ENCODE results near the gene RBM27. TPM values are rescaled to one million over a fixed set of nuclear protein-coding genes. Genes with fewer than 3 reads are reported as not detected.
"Not testable (repeated sequence)": the region's sequence is repeated elsewhere in the genome, so short reads cannot be mapped to it uniquely, and the experiment has no call there.

RBM27 gene, protein sequence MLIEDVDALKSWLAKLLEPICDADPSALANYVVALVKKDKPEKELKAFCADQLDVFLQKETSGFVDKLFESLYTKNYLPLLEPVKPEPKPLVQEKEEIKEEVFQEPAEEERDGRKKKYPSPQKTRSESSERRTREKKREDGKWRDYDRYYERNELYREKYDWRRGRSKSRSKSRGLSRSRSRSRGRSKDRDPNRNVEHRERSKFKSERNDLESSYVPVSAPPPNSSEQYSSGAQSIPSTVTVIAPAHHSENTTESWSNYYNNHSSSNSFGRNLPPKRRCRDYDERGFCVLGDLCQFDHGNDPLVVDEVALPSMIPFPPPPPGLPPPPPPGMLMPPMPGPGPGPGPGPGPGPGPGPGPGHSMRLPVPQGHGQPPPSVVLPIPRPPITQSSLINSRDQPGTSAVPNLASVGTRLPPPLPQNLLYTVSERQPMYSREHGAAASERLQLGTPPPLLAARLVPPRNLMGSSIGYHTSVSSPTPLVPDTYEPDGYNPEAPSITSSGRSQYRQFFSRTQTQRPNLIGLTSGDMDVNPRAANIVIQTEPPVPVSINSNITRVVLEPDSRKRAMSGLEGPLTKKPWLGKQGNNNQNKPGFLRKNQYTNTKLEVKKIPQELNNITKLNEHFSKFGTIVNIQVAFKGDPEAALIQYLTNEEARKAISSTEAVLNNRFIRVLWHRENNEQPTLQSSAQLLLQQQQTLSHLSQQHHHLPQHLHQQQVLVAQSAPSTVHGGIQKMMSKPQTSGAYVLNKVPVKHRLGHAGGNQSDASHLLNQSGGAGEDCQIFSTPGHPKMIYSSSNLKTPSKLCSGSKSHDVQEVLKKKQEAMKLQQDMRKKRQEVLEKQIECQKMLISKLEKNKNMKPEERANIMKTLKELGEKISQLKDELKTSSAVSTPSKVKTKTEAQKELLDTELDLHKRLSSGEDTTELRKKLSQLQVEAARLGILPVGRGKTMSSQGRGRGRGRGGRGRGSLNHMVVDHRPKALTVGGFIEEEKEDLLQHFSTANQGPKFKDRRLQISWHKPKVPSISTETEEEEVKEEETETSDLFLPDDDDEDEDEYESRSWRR
- total RNA-seq, result 10 to 100 TPM; 29.0 to 29.8 TPM

DNA sequence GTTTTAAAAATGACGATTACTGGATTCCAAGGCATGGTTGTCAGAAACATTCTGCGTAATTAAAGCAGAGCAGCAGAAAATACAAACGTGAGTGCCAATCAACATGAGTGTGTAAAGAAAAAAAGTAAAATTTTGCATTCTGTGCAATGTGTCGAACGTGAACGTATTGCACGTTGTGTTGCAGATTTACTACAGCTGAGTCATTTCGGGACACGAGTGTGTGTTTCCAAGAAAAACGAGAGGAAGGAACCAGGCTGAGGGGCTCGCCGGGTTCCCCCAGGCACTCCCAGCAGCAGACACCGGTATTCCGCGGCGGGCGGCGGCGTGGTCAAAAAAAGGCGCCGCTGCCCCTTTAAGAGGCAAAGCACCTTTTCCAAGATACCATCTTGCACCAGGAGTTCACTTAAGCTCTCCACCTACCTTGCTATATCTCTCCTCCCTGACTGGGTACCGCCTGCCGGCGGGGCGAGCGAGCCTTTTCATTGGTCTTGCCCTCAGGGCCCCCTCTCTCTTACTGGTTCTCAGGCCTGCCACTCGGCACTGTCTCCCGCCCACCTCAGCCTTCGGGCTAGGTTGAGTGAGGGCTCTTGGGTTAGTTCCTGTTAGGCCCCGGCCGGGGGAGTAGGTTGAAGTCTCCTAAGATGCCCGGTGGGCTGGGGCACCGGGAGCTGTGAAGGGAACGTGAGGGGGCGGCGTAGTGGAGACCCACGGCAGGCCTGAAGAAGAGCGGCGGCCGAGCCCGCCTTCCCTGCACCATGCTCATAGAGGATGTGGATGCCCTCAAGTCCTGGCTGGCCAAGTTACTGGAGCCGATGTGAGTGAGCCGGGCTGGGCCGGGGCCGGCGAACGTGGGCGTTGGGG lies at the start of gene RBM27:
TSS of gene RBM27 (plus strand) at position 595 of the 861 bp plus-strand sequence. CDS start at position 756, 161 bp downstream.
- H3K27ac Mint-ChIP-seq, result no peak within 1 kb of the TSS
- peak; percentile 98 for DNase-seq
- no peaks in the 10 kb centered on the region for H3K9me3 Mint-ChIP-seq
- H3K4me3 Mint-ChIP-seq, result no peak within 1 kb of the TSS
- peaks cover 17% of the 10 kb centered on the region for H3K4me1 Mint-ChIP-seq
- peaks cover 5% of the 10 kb centered on the region for H3K36me3 Mint-ChIP-seq
- no peaks in the 10 kb centered on the region for H3K27me3 Mint-ChIP-seq

DNA sequence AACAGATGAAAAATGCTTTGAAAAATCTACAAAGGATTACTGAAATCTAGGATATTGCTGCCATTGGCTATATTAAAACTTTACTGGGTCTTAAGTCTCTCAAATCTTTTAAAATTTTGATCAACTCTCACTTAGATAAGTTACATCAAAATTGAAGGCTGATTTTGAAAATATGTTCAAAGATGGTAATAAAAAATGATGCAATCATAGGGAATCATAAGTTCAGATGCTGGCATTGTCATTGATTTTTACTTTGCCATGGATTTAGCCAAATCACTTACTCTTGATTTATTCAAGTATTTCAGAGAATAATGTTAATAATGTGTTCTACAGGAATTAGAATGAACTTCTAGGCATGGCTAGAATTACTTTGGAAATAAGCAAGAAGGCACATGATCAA lies 45.1 kb upstream of the RBM27 start:
- DNase-seq, result no peak
- Mint-ChIP-seq H3K27ac (no peak overlapping the region), H3K36me3 (peaks cover 25% of the 10 kb centered on the region), H3K4me3 (no peak overlapping the region), H3K27me3 (no peaks in the 10 kb centered on the region), H3K9me3 (no peaks in the 10 kb centered on the region), H3K4me1 (no peaks in the 10 kb centered on the region)

DNA sequence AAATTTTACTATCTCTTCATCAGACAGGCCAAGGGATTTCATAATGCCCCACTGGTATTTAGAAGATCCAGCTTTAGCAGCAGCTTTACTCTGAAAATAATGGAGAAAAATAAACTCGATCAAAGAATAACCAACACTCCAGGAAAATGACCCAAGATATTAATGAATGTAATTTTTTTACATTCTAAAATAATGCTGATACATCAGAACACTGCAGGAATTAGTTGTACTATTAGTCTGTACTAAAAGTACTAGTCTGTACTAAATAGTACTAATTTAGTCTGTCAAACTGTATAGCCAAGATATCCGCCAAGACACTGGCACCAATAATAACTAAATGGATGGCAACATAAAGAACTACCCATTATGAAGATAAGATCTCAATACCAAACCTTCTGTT lies 39.0 kb upstream of the RBM27 start:
- Mint-ChIP-seq H3K4me1 (peaks cover 2% of the 10 kb centered on the region), H3K36me3 (peaks cover 37% of the 10 kb centered on the region), H3K4me3 (no peak overlapping the region), H3K27me3 (no peaks in the 10 kb centered on the region), H3K27ac (no peak overlapping the region), H3K9me3 (no peaks in the 10 kb centered on the region)
- DNase-seq, result no peak

DNA sequence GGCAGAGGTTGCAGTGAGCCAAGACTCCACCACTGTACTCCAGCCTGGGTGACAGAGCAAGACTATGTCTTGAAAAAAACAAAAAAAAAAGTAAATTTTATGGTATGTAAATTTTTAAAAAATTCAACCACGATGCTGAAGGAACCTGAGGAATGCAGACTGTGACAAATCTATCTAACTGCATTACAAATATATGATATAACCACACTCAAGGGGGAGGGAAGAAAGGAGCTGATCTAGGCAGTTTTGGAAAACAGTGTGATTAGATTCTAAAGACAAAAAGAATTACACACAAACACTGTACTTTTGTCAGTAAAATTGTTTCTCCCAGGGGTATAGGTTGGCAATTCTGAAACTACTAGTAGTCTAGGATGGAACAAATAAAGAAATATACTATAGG lies 37.9 kb upstream of the RBM27 start:
- no peak for DNase-seq
- Mint-ChIP-seq H3K4me3 (no peak overlapping the region), H3K27me3 (no peaks in the 10 kb centered on the region), H3K27ac (no peak overlapping the region), H3K4me1 (peaks cover 8% of the 10 kb centered on the region), H3K9me3 (no peaks in the 10 kb centered on the region), H3K36me3 (peaks cover 44% of the 10 kb centered on the region)

DNA sequence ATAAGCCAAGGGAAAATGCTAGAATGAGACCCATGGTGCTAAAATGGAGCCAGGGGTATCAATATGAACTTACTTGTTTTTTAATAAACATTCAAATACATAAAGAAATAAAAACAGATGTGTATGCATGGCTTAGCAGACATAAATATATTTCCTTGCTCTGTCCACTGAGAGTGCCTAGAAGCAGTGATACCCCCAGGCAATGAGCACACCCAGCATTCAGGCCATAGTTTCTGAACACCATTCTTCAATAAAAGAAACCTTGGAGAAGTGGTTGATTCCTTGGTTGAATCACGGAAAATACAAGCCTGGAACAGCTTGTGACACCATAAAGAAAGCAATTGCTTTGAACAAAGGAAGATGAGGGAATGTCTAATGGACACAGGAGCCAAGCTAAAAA lies 37.5 kb upstream of the RBM27 start:
- Mint-ChIP-seq H3K27me3 (no peaks in the 10 kb centered on the region), H3K4me1 (peaks cover 9% of the 10 kb centered on the region), H3K9me3 (no peaks in the 10 kb centered on the region), H3K27ac (no peak overlapping the region), H3K4me3 (no peak overlapping the region), H3K36me3 (peaks cover 48% of the 10 kb centered on the region)
- DNase-seq, result no peak

DNA sequence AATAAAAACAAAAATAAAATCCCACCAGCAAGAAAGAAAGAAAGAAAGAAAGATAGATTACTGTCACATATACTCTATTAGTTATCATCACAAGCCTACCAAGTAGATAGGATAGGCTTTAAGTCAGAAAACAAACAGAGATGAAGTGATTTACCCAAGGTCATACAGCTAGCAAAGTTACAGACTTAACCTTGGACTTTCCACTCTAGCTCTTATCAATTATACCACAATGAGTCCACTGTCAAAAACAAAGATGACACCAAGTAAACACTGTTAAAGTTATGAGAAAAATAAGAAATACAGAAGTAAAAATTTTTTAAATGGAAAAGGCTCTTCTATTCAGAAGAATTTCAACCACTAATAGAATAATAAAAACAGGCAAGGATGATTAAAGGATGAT lies 34.3 kb upstream of the RBM27 start:
- no peak overlapping the region for H3K4me3 Mint-ChIP-seq
- H3K27ac Mint-ChIP-seq, result no peak overlapping the region
- H3K27me3 Mint-ChIP-seq, result no peaks in the 10 kb centered on the region
- no peak for DNase-seq
- H3K36me3 Mint-ChIP-seq, result peaks cover 32% of the 10 kb centered on the region
- H3K9me3 Mint-ChIP-seq, result no peaks in the 10 kb centered on the region
- H3K4me1 Mint-ChIP-seq, result peaks cover 14% of the 10 kb centered on the region

DNA sequence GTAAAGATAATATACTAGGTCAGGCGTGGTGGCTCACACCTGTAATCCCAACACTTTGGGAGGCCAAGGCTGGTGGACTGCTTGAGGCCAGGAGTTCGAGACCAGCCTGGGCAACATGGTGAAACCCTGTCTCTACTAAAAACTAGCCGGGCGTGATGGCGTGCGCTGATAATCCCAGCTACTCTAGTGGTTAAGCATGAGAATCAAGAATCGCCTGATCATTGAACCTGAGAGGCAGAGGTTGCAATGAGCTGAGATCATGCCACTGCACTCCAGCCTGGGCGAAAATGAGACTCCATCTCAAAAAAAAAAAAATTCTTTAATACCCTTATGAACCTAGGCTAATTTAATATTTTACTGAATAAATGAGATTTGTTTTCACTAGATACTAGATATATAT lies 30.4 kb upstream of the RBM27 start:
- H3K9me3 Mint-ChIP-seq, H3K4me3 Mint-ChIP-seq, H3K27me3 Mint-ChIP-seq, H3K27ac Mint-ChIP-seq, DNase-seq: not testable (repeated sequence)
- H3K36me3 Mint-ChIP-seq, result peaks cover 33% of the 10 kb centered on the region
- peaks cover 14% of the 10 kb centered on the region for H3K4me1 Mint-ChIP-seq

DNA sequence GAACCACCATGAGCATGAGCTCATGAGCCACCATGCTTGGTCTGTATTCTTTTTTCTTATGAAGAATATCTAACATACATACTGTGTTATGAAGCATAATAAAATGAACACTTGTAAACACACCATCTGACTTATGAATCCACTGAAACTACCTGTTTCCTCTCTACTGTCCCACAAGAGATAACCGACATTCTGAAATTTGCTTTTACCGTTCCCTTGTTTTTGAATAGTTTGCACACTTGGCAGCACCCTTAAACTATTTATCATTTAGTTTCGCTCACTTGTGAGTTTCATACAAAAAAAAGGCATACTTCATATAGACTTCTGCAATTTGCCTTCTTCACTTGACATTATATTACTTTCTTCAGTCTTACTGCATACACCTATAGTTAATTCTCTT lies 29.8 kb upstream of the RBM27 start:
- no peak overlapping the region for H3K27ac Mint-ChIP-seq
- H3K36me3 Mint-ChIP-seq, result peaks cover 31% of the 10 kb centered on the region
- H3K4me3 Mint-ChIP-seq, result no peak overlapping the region

DNA sequence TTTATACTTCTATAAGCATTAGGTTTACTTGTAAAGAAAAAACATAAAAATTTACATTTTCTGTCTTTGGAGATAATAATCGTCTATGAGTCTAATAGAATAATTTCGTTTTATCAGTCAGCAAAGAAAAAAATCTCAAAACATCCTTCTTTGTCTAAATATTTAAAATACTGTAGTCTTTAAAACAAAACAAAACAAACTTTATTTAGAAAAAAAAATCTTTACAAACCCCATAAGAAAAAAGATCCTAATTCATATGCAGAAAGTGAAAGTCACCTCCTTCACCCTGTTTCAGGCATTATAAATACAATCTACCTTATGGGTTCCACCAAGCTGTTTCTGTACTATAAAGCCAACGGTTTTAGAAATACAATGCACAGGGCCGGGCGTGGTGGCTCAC lies 26.6 kb upstream of the RBM27 start:
- peaks cover 40% of the 10 kb centered on the region for H3K36me3 Mint-ChIP-seq
- no peak overlapping the region for H3K27ac Mint-ChIP-seq
- DNase-seq, result no peak
- H3K9me3 Mint-ChIP-seq, result no peaks in the 10 kb centered on the region
- no peaks in the 10 kb centered on the region for H3K27me3 Mint-ChIP-seq
- H3K4me3 Mint-ChIP-seq, result no peak overlapping the region
- peaks cover 21% of the 10 kb centered on the region for H3K4me1 Mint-ChIP-seq

More for the DNA sequence above, 29.8 kb upstream of the RBM27 start:
- Mint-ChIP-seq H3K9me3 (no peaks in the 10 kb centered on the region), H3K27me3 (no peaks in the 10 kb centered on the region), H3K4me1 (peaks cover 15% of the 10 kb centered on the region)
- no peak for DNase-seq

DNA sequence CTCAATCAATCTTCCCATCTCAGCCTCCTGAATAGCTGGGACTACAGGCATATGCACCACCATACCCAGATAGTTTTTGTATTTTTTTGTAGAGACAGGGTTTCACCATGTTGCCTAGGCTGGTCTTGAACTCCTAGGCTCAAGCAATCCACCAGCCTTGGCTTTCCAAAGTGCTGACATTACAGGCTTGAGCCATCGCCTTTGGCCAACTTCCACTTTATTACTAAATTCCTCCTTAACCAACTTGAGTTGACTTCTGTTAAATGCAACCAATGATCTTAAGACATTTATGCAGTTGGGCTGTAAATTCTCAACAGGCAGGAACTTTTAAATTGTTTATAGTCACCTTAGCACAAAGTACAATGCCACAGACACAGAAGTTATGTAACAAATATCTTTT lies 23.7 kb upstream of the RBM27 start:
- Mint-ChIP-seq H3K4me3 (peak overlapping the region; percentile 42), H3K27ac (no peak overlapping the region), H3K4me1 (peaks cover 17% of the 10 kb centered on the region)

DNA sequence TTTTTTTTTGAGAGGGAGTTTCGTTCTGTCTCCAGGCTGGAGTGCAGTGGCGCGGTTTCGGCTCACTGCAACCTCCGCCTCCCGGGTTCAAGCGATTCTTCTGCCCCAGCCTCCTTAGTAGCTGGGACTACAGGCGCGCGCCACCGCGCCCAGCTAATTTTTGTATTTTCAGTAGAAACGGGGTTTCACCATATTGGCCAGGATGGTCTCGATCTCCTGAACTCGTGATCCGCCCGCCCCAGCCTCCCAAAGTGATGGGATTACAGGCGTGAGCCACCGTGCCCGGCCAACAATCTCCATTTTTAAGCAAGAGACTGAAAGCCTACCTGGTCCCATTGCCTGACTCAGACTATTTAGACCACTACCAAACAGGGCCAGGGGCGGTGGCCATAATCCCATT lies 20.0 kb upstream of the RBM27 start:
- Mint-ChIP-seq H3K4me3 (peak overlapping the region; percentile 99), H3K36me3 (peaks cover 30% of the 10 kb centered on the region), H3K27ac (peak overlapping the region; percentile 99), H3K4me1 (peaks cover 23% of the 10 kb centered on the region)
- not testable (repeated sequence) for DNase-seq, H3K9me3 Mint-ChIP-seq, H3K27me3 Mint-ChIP-seq

More for the DNA sequence above, 23.7 kb upstream of the RBM27 start:
- peaks cover 41% of the 10 kb centered on the region for H3K36me3 Mint-ChIP-seq
- H3K9me3 Mint-ChIP-seq, result no peaks in the 10 kb centered on the region
- DNase-seq, result no peak
- H3K27me3 Mint-ChIP-seq, result no peaks in the 10 kb centered on the region

DNA sequence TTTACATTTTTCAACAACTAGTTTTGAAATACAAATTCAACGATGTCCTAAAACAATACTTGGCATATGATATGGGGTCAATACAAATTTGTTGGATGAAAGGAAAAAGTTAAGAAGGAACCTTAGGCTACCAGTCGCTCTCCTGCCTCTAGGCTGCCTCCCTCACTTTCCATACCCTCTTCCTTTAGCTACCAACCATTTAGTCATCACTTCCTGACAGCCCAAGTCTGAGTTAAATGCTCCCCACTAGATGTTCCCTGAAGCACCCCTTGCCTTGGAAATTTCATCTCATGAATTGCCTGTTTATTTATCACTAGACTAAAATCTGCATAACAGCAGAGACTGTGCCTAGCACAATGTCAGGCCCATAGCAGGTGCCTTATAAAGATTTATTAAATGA lies 18.2 kb upstream of the RBM27 start:
- no peak overlapping the region for H3K27ac Mint-ChIP-seq

DNA sequence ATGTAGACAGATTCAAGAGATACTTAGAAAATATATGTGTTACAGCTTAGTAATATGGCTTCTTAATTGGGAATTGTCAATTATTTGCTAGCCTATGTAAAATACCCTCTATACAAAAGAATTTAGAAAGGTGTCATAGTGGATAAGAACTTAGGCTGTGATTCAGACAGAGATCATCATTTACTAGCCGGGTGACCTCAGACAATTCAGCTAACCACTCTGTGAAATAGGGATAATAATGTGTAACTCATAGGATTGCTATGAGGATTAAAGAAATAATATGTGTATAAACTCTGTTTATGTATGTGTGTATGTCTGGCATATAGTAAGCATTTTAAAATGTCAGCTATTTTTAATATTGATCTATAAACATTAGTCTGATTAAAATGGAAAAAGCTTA lies 15.0 kb upstream of the RBM27 start:
- H3K4me3 Mint-ChIP-seq, result no peak overlapping the region
- H3K27ac Mint-ChIP-seq, result no peak overlapping the region

More for the DNA sequence above, 18.2 kb upstream of the RBM27 start:
- DNase-seq, result no peak
- peaks cover 4% of the 10 kb centered on the region for H3K27me3 Mint-ChIP-seq
- no peaks in the 10 kb centered on the region for H3K9me3 Mint-ChIP-seq
- peaks cover 20% of the 10 kb centered on the region for H3K36me3 Mint-ChIP-seq
- peaks cover 13% of the 10 kb centered on the region for H3K4me1 Mint-ChIP-seq
- H3K4me3 Mint-ChIP-seq, result peak overlapping the region; percentile 16

DNA sequence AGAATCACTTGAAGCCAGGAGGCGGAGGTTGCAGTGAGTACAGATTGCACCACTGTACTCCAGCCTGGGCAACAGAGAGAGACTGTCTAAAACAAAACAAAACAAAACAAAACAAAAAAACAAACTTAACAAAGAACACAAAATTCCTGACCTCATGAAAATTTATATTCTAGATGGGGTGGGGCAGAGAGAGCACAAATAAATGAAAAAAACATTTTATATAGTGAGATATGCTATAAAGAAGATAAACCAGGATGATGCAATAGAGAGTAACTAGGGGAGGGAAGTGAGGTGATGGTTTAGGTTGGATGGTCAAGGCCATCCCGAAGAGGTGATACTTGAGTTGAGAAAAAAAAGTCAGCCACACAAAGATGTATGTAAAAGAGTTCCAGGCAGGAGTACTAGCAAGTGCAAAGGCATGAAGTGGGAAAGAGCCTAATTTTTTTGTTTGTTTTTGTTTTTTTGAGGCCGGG lies 10.8 kb upstream of the RBM27 start:
- no peaks in the 10 kb centered on the region for H3K4me1 Mint-ChIP-seq
- H3K9me3 Mint-ChIP-seq, result no peaks in the 10 kb centered on the region
- H3K4me3 Mint-ChIP-seq, result no peak overlapping the region
- DNase-seq, result no peak
- no peak overlapping the region for H3K27ac Mint-ChIP-seq
- peaks cover 19% of the 10 kb centered on the region for H3K27me3 Mint-ChIP-seq
- H3K36me3 Mint-ChIP-seq, result no peaks in the 10 kb centered on the region

More for the DNA sequence above, 15.0 kb upstream of the RBM27 start:
- DNase-seq, result no peak
- Mint-ChIP-seq H3K9me3 (no peaks in the 10 kb centered on the region), H3K36me3 (no peaks in the 10 kb centered on the region), H3K4me1 (peaks cover 9% of the 10 kb centered on the region), H3K27me3 (peaks cover 17% of the 10 kb centered on the region)
